ENCODE measurements around the gene ANKRD31. TPM values are rescaled to one million over a fixed set of nuclear protein-coding genes. Genes with fewer than 3 reads are reported as not detected.

Gene ANKRD31
- total RNA-seq, 1 experiment from 2014 or later = 0.09 TPM

DNA sequence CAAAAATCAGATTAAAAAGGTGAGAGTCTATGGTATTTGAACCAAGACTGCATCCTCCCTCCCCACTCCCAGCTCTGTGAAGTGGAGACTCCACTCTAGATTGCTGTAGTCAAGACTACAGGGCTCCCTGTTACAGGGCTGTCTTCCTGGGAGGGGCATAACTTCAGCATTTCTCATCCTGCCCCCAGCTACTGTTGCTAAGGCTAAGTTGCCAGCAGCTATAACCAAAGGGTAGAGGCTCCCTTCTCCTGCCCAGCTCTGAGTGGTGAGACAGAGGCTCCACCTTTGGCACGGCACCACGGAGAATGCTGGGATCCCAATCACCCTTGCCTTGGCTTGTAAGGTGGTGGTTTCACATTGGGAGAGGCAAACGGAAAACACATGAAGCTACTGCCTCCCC, 145.1 kb downstream of the ANKRD31 start:
- POLR2A ChIA-PET = no interaction called here
- no peaks in the 10 kb centered on the region for H3K4me1 Mint-ChIP-seq
- TF ChIP-seq CREB1 (CRISPR knock-in tag; IDR thresholded peaks at IDR 0.05) (no peak), EMX1 (CRISPR knock-in tag; IDR thresholded peaks at IDR 0.05) (no peak), CBFB (CRISPR knock-in tag; IDR thresholded peaks at IDR 0.05; ENCODE audit: low read depth) (no peak), GRHL2 (CRISPR knock-in tag; IDR thresholded peaks at IDR 0.05; ENCODE audit: insufficient replicate concordance, severe bottlenecking) (no peak), SOX15 (CRISPR knock-in tag; IDR thresholded peaks at IDR 0.05) (no peak), ATF3 (CRISPR knock-in tag; conservative IDR thresholded peaks at IDR 0.05) (no peak), ZNF532 (CRISPR knock-in tag; IDR thresholded peaks at IDR 0.05; ENCODE audit: borderline replicate concordance) (no peak), ATF1 (CRISPR knock-in tag; IDR thresholded peaks at IDR 0.05) (no peak), ZNF138 (CRISPR knock-in tag; conservative IDR thresholded peaks at IDR 0.05) (no peak), ZBTB21 (CRISPR knock-in tag; IDR thresholded peaks at IDR 0.05; ENCODE audit: borderline replicate concordance) (no peak), PREB (CRISPR knock-in tag; IDR thresholded peaks at IDR 0.05; ENCODE audit: borderline replicate concordance) (no peak)
- TF ChIP-seq, protein P1, sequence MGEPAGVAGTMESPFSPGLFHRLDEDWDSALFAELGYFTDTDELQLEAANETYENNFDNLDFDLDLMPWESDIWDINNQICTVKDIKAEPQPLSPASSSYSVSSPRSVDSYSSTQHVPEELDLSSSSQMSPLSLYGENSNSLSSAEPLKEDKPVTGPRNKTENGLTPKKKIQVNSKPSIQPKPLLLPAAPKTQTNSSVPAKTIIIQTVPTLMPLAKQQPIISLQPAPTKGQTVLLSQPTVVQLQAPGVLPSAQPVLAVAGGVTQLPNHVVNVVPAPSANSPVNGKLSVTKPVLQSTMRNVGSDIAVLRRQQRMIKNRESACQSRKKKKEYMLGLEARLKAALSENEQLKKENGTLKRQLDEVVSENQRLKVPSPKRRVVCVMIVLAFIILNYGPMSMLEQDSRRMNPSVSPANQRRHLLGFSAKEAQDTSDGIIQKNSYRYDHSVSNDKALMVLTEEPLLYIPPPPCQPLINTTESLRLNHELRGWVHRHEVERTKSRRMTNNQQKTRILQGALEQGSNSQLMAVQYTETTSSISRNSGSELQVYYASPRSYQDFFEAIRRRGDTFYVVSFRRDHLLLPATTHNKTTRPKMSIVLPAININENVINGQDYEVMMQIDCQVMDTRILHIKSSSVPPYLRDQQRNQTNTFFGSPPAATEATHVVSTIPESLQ (CRISPR knock-in tag; IDR thresholded peaks at IDR 0.05) = no peak
- TF ChIP-seq, protein P2, sequence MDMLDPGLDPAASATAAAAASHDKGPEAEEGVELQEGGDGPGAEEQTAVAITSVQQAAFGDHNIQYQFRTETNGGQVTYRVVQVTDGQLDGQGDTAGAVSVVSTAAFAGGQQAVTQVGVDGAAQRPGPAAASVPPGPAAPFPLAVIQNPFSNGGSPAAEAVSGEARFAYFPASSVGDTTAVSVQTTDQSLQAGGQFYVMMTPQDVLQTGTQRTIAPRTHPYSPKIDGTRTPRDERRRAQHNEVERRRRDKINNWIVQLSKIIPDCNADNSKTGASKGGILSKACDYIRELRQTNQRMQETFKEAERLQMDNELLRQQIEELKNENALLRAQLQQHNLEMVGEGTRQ (CRISPR knock-in tag; IDR thresholded peaks at IDR 0.05) = no peak
- TF ChIP-seq, protein P3, sequence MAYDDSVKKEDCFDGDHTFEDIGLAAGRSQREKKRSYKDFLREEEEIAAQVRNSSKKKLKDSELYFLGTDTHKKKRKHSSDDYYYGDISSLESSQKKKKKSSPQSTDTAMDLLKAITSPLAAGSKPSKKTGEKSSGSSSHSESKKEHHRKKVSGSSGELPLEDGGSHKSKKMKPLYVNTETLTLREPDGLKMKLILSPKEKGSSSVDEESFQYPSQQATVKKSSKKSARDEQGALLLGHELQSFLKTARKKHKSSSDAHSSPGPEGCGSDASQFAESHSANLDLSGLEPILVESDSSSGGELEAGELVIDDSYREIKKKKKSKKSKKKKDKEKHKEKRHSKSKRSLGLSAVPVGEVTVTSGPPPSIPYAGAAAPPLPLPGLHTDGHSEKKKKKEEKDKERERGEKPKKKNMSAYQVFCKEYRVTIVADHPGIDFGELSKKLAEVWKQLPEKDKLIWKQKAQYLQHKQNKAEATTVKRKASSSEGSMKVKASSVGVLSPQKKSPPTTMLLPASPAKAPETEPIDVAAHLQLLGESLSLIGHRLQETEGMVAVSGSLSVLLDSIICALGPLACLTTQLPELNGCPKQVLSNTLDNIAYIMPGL (CRISPR knock-in tag; IDR thresholded peaks at IDR 0.05) = no peak
- TF ChIP-seq, protein P4, sequence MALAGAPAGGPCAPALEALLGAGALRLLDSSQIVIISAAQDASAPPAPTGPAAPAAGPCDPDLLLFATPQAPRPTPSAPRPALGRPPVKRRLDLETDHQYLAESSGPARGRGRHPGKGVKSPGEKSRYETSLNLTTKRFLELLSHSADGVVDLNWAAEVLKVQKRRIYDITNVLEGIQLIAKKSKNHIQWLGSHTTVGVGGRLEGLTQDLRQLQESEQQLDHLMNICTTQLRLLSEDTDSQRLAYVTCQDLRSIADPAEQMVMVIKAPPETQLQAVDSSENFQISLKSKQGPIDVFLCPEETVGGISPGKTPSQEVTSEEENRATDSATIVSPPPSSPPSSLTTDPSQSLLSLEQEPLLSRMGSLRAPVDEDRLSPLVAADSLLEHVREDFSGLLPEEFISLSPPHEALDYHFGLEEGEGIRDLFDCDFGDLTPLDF (CRISPR knock-in tag; IDR thresholded peaks at IDR 0.05) = no peak
- TF ChIP-seq, protein P5, sequence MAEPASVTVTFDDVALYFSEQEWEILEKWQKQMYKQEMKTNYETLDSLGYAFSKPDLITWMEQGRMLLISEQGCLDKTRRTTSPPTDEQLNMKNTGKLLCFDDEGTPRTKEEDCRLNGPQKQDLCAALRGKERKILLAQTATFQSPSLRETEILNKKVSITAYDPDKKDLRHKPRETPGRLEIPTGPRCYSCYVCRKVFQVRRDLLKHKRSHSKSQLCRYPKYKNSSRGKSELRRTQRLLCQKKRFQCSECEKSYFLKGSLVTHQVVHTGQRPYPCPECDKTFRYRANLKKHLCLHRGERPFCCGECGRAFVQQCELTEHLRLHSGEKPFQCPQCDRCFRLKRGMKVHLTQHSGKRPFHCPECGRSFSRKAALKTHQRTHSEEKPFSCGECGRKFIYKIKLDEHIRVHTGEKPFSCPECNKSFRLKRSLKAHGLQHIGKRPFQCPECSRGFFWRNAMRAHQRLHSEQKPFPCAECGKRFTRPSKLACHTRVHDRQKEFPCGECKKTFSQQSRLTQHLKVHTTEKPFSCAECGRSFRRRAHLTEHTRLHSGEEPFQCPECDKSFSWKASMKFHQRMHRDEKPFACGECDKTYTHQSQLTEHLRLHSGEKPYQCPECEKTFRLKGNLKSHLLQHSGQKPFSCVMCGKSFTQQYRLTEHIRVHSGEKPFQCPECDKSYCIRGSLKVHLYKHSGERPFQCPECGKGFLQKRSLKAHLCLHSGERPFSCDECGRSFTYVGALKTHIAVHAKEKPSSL (CRISPR knock-in tag; conservative IDR thresholded peaks at IDR 0.05) = no peak
- TF ChIP-seq, protein P6, sequence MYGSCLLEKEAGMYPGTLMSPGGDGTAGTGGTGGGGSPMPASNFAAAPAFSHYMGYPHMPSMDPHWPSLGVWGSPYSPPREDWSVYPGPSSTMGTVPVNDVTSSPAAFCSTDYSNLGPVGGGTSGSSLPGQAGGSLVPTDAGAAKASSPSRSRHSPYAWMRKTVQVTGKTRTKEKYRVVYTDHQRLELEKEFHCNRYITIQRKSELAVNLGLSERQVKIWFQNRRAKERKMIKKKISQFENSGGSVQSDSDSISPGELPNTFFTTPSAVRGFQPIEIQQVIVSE (CRISPR knock-in tag; IDR thresholded peaks at IDR 0.05; ENCODE audit: borderline replicate concordance) = no peak
- H3K9me3 Mint-ChIP-seq = no peaks in the 10 kb centered on the region
- CTCF ChIA-PET = interaction anchor here (1.4 kb wide), 1 partner anchor 41 kb away, joined by 4 read pairs; no protein-coding TSS in a partner anchor
- no peak for ATAC-seq
- H3K27ac Mint-ChIP-seq = no peak overlapping the region
- H3K36me3 Mint-ChIP-seq = no peaks in the 10 kb centered on the region
- DNase-seq (ENCODE audit: low spot score) = no peak
- no peak overlapping the region for H3K4me3 Mint-ChIP-seq
- H3K27me3 Mint-ChIP-seq (ENCODE audit: low read depth) = no peaks in the 10 kb centered on the region

Data from WTC11 (cell line).